Lower lobe of right lung (tissue), 2 donors: ENCODE results near the gene PIGT. TPM values are rescaled to one million over a fixed set of nuclear protein-coding genes. Genes with fewer than 3 reads are reported as not detected.

Experiments used
- ATAC-seq, 2 donors: fragments of 200-7000 bp; cut with Tn5 transposase; one replicate each; pipeline ENCODE4 v1.9.1; 2020 to 2022; ENCODE audit warnings: mild to moderate bottlenecking in 2 of 2, moderate library complexity in 2 of 2
- DNase-seq: peaks from one replicate; pipeline ENCODE4 v3.0.0-alpha.2; 2020
- H3K27ac ChIP-seq: fragments of 200-600 bp; one replicate; pipeline ENCODE4 v1.8.0; 2022
- H3K27me3 ChIP-seq: fragments of 200-600 bp; one replicate; pipeline ENCODE4 v1.8.0; 2022; ENCODE audit warnings: low read depth
- H3K36me3 ChIP-seq: fragments of 200-600 bp; one replicate; pipeline ENCODE4 v1.8.0; 2022; ENCODE audit warnings: mild to moderate bottlenecking
- H3K4me1 ChIP-seq: fragments of 200-600 bp; one replicate; pipeline ENCODE4 v1.8.0; 2022
- H3K4me3 ChIP-seq: fragments of 200-600 bp; one replicate; pipeline ENCODE4 v1.8.0; 2022; ENCODE audit warnings: mild to moderate bottlenecking
- H3K9me3 ChIP-seq: fragments of 200-600 bp; one replicate; pipeline ENCODE4 v1.8.0; 2022
- CTCF ChIP-seq: fragments of 200-600 bp; IDR thresholded peaks from one replicate; pipeline ENCODE4 v1.8.0; 2022; ENCODE audit warnings: antibody characterized with exemption, mild to moderate bottlenecking
- intact Hi-C: fragments of 100-400 bp; cut with DNase I; formaldehyde crosslinking; loops from one replicate; pipeline ENCODE4 v1.11.0; 2022
- total RNA-seq: library from RNA; stranded (reverse); fragmentation: NEBNext Ultra II Directional; extraction: Animal tissue kit (Norgen Biotek cat#: 25700); gene quantifications from one replicate; pipeline ENCODE4 v1.2.1, GENCODE V29; 2021
- donor health status: DM: no; HTN: yes; CAD: no; lungs with severe emphysema.

The PIGT gene
- total RNA-seq, 1 donor from 2014 or later = 78.7 TPM

DNA sequence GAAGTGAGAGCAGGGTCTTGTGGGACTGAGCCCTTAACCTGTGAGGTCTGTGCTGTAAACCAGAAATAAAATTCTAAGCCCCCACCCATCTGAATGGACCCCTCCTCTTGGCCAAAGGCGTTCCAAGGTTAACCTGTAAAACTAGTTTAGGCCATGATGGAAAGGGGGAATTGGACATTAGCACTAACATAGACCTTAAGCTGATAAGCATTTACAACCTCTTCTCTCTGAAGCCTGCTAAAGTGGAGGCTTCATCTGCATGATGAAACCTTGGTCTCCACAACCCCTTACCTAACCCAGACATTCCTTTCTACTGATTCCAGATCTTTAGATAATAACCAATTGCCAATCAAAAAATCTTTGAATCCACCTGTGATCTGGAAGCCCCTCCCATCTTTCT lies 25.8 kb downstream of the PIGT start:
- ATAC-seq = no peak
- TF ChIP-seq CTCF = no peak
- H3K27ac ChIP-seq = no peak overlapping the region

GRCh38 chr20:45444050-45444449 lies 28.1 kb downstream of the PIGT start:
- no peaks in the 10 kb centered on the region for H3K36me3 ChIP-seq
- no peak for TF ChIP-seq CTCF
- no peaks in the 10 kb centered on the region for H3K9me3 ChIP-seq
- intact Hi-C loops = no loop called here
- no peak overlapping the region for H3K27ac ChIP-seq
- H3K4me3 ChIP-seq = no peak overlapping the region
- H3K4me1 ChIP-seq = no peaks in the 10 kb centered on the region
- ATAC-seq (no peak), DNase-seq (no peak)
- H3K27me3 ChIP-seq = no peaks in the 10 kb centered on the region

More for the DNA sequence above, 25.8 kb downstream of the PIGT start:
- no peak for DNase-seq
- intact Hi-C loops = no loop called here
- no peaks in the 10 kb centered on the region for H3K36me3 ChIP-seq
- no peaks in the 10 kb centered on the region for H3K27me3 ChIP-seq
- H3K4me3 ChIP-seq = no peak overlapping the region
- no peaks in the 10 kb centered on the region for H3K4me1 ChIP-seq
- no peaks in the 10 kb centered on the region for H3K9me3 ChIP-seq

GRCh38 chr20:45445805-45446562 lies 30.0 kb downstream of the PIGT start:
- Histone ChIP-seq H3K9me3 (no peaks in the 10 kb centered on the region), H3K4me3 (no peak overlapping the region), H3K27me3 (no peaks in the 10 kb centered on the region), H3K36me3 (no peaks in the 10 kb centered on the region), H3K27ac (no peak overlapping the region), H3K4me1 (no peaks in the 10 kb centered on the region)
- intact Hi-C loops = no loop called here
- TF ChIP-seq CTCF = peak; percentile 43
- ATAC-seq = peak in 1 of 2 donors; percentile 56
- no peak for DNase-seq

DNA sequence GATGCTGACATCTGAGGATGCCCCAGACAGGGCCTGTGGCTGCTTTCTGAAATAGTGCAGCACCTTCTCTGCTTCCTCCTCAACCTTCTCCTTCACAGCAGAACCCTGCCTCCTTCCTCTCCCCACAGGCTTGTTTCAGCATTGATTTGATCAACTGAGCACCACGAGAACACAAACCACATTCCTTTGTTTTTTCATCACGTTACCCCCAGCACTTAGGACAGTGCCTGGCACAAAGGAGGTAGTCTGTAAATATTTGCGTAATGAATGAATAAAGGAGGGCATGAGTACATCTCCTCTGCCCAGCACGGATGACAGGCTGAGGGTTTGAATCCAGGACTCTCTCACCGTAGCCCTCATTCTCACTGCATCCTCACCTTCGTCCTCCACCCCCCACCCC lies 32.3 kb downstream of the PIGT start:
- TF ChIP-seq CTCF = no peak

GRCh38 chr20:45449528-45449927 lies 33.6 kb downstream of the PIGT start:
- intact Hi-C loops = no loop called here
- no peaks in the 10 kb centered on the region for H3K27me3 ChIP-seq
- DNase-seq (no peak), ATAC-seq (peak in 1 of 2 donors; percentile 11)
- no peaks in the 10 kb centered on the region for H3K36me3 ChIP-seq
- no peaks in the 10 kb centered on the region for H3K9me3 ChIP-seq
- no peak for TF ChIP-seq CTCF
- H3K4me3 ChIP-seq = no peak overlapping the region
- H3K27ac ChIP-seq = no peak overlapping the region
- H3K4me1 ChIP-seq = no peaks in the 10 kb centered on the region

More for the DNA sequence above, 32.3 kb downstream of the PIGT start:
- ATAC-seq = no peak
- no peak overlapping the region for H3K27ac ChIP-seq
- no peak overlapping the region for H3K4me3 ChIP-seq
- intact Hi-C loops = no loop called here
- no peaks in the 10 kb centered on the region for H3K27me3 ChIP-seq
- H3K4me1 ChIP-seq = no peaks in the 10 kb centered on the region
- no peaks in the 10 kb centered on the region for H3K9me3 ChIP-seq
- no peak for DNase-seq
- no peaks in the 10 kb centered on the region for H3K36me3 ChIP-seq
